Urinary bladder (tissue), 4 donors: ENCODE measurements around the gene SMIM35. TPM values are rescaled to one million over a fixed set of nuclear protein-coding genes. Genes with fewer than 3 reads are reported as not detected.
A peak's percentile ranks its signal among the peaks of the same experiment; 100 is the strongest.

Experiments used
- DNase-seq: peaks from one replicate; pipeline ENCODE4 v3.0.0-alpha.2; 2015; ENCODE audit errors: extremely low spot score
- H3K27ac ChIP-seq: one replicate; pipeline ENCODE4 v1.5.1; 2013; ENCODE audit warnings: low read depth, mild to moderate bottlenecking, moderate library complexity
- H3K36me3 ChIP-seq: one replicate; pipeline ENCODE4 v1.6.1; 2013; ENCODE audit warnings: mild to moderate bottlenecking, moderate library complexity; ENCODE audit not compliant: insufficient read depth
- H3K4me1 ChIP-seq: one replicate; pipeline ENCODE4 v1.6.1; 2013; ENCODE audit warnings: mild to moderate bottlenecking, moderate library complexity; ENCODE audit not compliant: insufficient read depth
- H3K4me3 ChIP-seq: one replicate; pipeline ENCODE4 v1.5.1; 2013; ENCODE audit warnings: low read depth, low read length
- WGBS: extraction: QIAGEN DNeasy Blood & Tissue Kit; methylation state at CpG from one replicate; pipeline ENCODE4 v1.1.7; 2013; 5-methylcytosine and 5-hydroxymethylcytosine counted together
- polyA plus RNA-seq: library from polyadenylated mRNA; stranded (reverse); fragments of 200-250 nt; gene quantifications from one replicate; pipeline ENCODE4 v1.2.3, GENCODE V29; 2013
- total RNA-seq: library from RNA; depleted of rRNA; stranded (reverse); fragments of >200 nt; gene quantifications from one replicate; pipeline ENCODE4 v1.2.3, GENCODE V29; 2014
- donor health status: healthy with polysubstance abuse.
- donor health status: healthy.

SMIM35 gene
- total and polyA plus RNA-seq, 2 donors = 0.03 TPM; not detected in 1

- DNase-seq = no peak
- no peaks in the 10 kb centered on the region for H3K4me1 ChIP-seq
- H3K27ac ChIP-seq = no peak overlapping the region
- 92% methylated on average over 4 of the region's 4 CpGs for WGBS
- H3K4me3 ChIP-seq = no peak overlapping the region
- no peaks in the 10 kb centered on the region for H3K36me3 ChIP-seq
Measured at GRCh38 chr11:118000067-118000849, 86.5 kb downstream of the SMIM35 start.

GRCh38 chr11:117999354-117999993, 87.3 kb downstream of the SMIM35 start:
- Histone ChIP-seq H3K4me1 (no peaks in the 10 kb centered on the region), H3K27ac (no peak overlapping the region), H3K4me3 (no peak overlapping the region), H3K36me3 (no peaks in the 10 kb centered on the region)
- DNase-seq = no peak
- WGBS = 78% methylated on average over 3 of the region's 3 CpGs

- WGBS = 90% methylated on average over 10 of the region's 10 CpGs
- DNase-seq = no peak
- Histone ChIP-seq H3K4me3 (no peak overlapping the region), H3K4me1 (no peaks in the 10 kb centered on the region), H3K27ac (no peak overlapping the region), H3K36me3 (no peaks in the 10 kb centered on the region)
Measured at GRCh38 chr11:117998664-117999353, 88.0 kb downstream of the SMIM35 start.

GRCh38 chr11:117997823-117998579, 88.8 kb downstream of the SMIM35 start:
- DNase-seq = no peak
- H3K36me3 ChIP-seq = no peaks in the 10 kb centered on the region
- WGBS = 94% methylated on average over 9 of the region's 9 CpGs

GRCh38 chr11:117997406-117997805, 89.4 kb downstream of the SMIM35 start:
- no peaks in the 10 kb centered on the region for H3K36me3 ChIP-seq
- no peak overlapping the region for H3K4me3 ChIP-seq
- DNase-seq = no peak
- 93% methylated on average over 2 of the region's 2 CpGs for WGBS
- H3K27ac ChIP-seq = no peak overlapping the region
- H3K4me1 ChIP-seq = no peaks in the 10 kb centered on the region

More at GRCh38 chr11:117997823-117998579, 88.8 kb downstream of the SMIM35 start:
- H3K4me3 ChIP-seq = no peak overlapping the region
- H3K4me1 ChIP-seq = no peaks in the 10 kb centered on the region
- H3K27ac ChIP-seq = no peak overlapping the region

- WGBS = 88% methylated on average over 4 of the region's 4 CpGs
- no peaks in the 10 kb centered on the region for H3K36me3 ChIP-seq
- no peak for DNase-seq
Measured at GRCh38 chr11:117996058-117996457, 90.7 kb downstream of the SMIM35 start.

GRCh38 chr11:117995472-117995871, 91.3 kb downstream of the SMIM35 start:
- Histone ChIP-seq H3K4me1 (no peaks in the 10 kb centered on the region), H3K27ac (no peak overlapping the region), H3K36me3 (no peaks in the 10 kb centered on the region), H3K4me3 (no peak overlapping the region)
- WGBS = 93% methylated on average over 11 of the region's 11 CpGs
- DNase-seq = no peak

More at GRCh38 chr11:117996058-117996457, 90.7 kb downstream of the SMIM35 start:
- no peak overlapping the region for H3K4me3 ChIP-seq
- H3K27ac ChIP-seq = no peak overlapping the region
- no peaks in the 10 kb centered on the region for H3K4me1 ChIP-seq

- DNase-seq = no peak
- no peaks in the 10 kb centered on the region for H3K36me3 ChIP-seq
- no peak overlapping the region for H3K4me3 ChIP-seq
- 67% methylated on average over 9 of the region's 9 CpGs for WGBS
- no peaks in the 10 kb centered on the region for H3K4me1 ChIP-seq
- no peak overlapping the region for H3K27ac ChIP-seq
Measured at GRCh38 chr11:117993988-117994745, 92.6 kb downstream of the SMIM35 start.

GRCh38 chr11:117992620-117993019, 94.1 kb downstream of the SMIM35 start:
- WGBS = 91% methylated on average over 2 of the region's 2 CpGs
- no peaks in the 10 kb centered on the region for H3K4me1 ChIP-seq
- DNase-seq = no peak
- H3K4me3 ChIP-seq = no peak overlapping the region
- no peak overlapping the region for H3K27ac ChIP-seq
- no peaks in the 10 kb centered on the region for H3K36me3 ChIP-seq

- H3K27ac ChIP-seq = no peak overlapping the region
- WGBS = 94% methylated on average over 4 of the region's 4 CpGs
- DNase-seq = no peak
- no peak overlapping the region for H3K4me3 ChIP-seq
- no peaks in the 10 kb centered on the region for H3K4me1 ChIP-seq
- H3K36me3 ChIP-seq = no peaks in the 10 kb centered on the region
Measured at GRCh38 chr11:117992136-117992535, 94.6 kb downstream of the SMIM35 start.

- no peak overlapping the region for H3K27ac ChIP-seq
- H3K4me3 ChIP-seq = peak overlapping the region; percentile 2
- WGBS = 90% methylated on average over 13 of the region's 13 CpGs
- no peak for DNase-seq
- H3K36me3 ChIP-seq = no peaks in the 10 kb centered on the region
- no peaks in the 10 kb centered on the region for H3K4me1 ChIP-seq
Measured at GRCh38 chr11:117989351-117990102, 97.2 kb downstream of the SMIM35 start.

- Histone ChIP-seq H3K27ac (no peak overlapping the region), H3K36me3 (no peaks in the 10 kb centered on the region), H3K4me3 (peak overlapping the region; percentile 43), H3K4me1 (no peaks in the 10 kb centered on the region)
- no peak for DNase-seq
- WGBS = 76% methylated on average over 15 of the region's 15 CpGs
Measured at GRCh38 chr11:117986981-117987574, 99.7 kb downstream of the SMIM35 start.
